T-cell (primary cell): ENCODE data around the gene SNRNP200. TPM values are rescaled to one million over a fixed set of nuclear protein-coding genes. Genes with fewer than 3 reads are reported as not detected.

Experiments
- ATAC-seq, 4 experiments: fragments of 200-7000 bp in 3 of 4; fragments of 150-1000 bp in 1 of 4; cut with Tn5 transposase; replicated peaks in 1 of 4; 1 replicate in 3 of 4; 2 replicates in 1 of 4; pipeline ENCODE4 v1.10.0; 2021; ENCODE audit warnings: moderate library complexity in 3 of 4, mild to moderate bottlenecking in 2 of 4, moderate number of reproducible peaks in 1 of 4
- CTCF ChIA-PET, 2 donors: fragments of 300-600 bp; sonication (Branson Sonifier 250); formaldehyde crosslinking; loops; one replicate each; lab custom pipeline; 2022; ENCODE audit warnings: antibody characterized with exemption in 2 of 2; lab: Charles Lee
- POLR2A ChIA-PET, 2 donors: fragments of 300-600 bp; sonication (Branson Sonifier 250); formaldehyde crosslinking; loops; one replicate each; lab custom pipeline; 2022; ENCODE audit warnings: antibody characterized with exemption in 2 of 2; lab: Charles Lee
- DNase-seq, 35 experiments: peaks; one replicate each; pipeline versions ENCODE4 v3.0.0 to v3.0.0-alpha.2; 2013 to 2023
- H3K27ac ChIP-seq: one replicate; pipeline ENCODE4 v1.5.1; 2013; ENCODE audit warnings: low read length
- H3K27me3 ChIP-seq, 2 experiments: replicated peaks in 1 of 2; 1 replicate in 1 of 2; 2 replicates in 1 of 2; pipeline versions ENCODE4 v1.6.1 to v1.7.0; 2013; ENCODE audit warnings: low read length in 1 of 2, mixed read lengths in 1 of 2; ENCODE audit not compliant: control insufficient read depth in 2 of 2, insufficient read depth in 2 of 2; ENCODE audit errors: extremely low read depth in 1 of 2
- H3K36me3 ChIP-seq, 2 donors: 1 replicate in 1 of 2; 2 replicates in 1 of 2; pipeline versions ENCODE4 v1.6.1 to v1.7.0; 2013; ENCODE audit warnings: low read length in 1 of 2; ENCODE audit not compliant: control insufficient read depth in 2 of 2, insufficient read depth in 1 of 2; ENCODE audit errors: extremely low read depth in 1 of 2
- H3K4me1 ChIP-seq, 2 experiments: 1 replicate in 1 of 2; 2 replicates in 1 of 2; pipeline versions ENCODE4 v1.6.1 to v1.7.0; 2013; ENCODE audit warnings: low read length in 2 of 2, mixed read lengths in 1 of 2; ENCODE audit not compliant: insufficient read depth in 2 of 2, control insufficient read depth in 1 of 2; ENCODE audit errors: extremely low read depth in 1 of 2
- H3K4me3 ChIP-seq, 2 donors: 1 replicate in 1 of 2; 2 replicates in 1 of 2; pipeline versions ENCODE4 v1.5.1 to v1.7.0; 2013; ENCODE audit warnings: mild to moderate bottlenecking in 2 of 2, low read length in 1 of 2, moderate library complexity in 1 of 2; ENCODE audit not compliant: control insufficient read depth in 1 of 2; ENCODE audit errors: extremely low read depth in 1 of 2
- H3K9me3 ChIP-seq: 2 replicates; pipeline ENCODE4 v1.7.0; 2013
- H3K27ac Mint-ChIP-seq, 2 donors: one replicate each; pipeline ENCODE4 v1.8.0; 2020 to 2021; ENCODE audit warnings: mild to moderate bottlenecking in 2 of 2, mixed read lengths in 2 of 2
- H3K27me3 Mint-ChIP-seq, 2 donors: one replicate each; pipeline ENCODE4 v1.8.0; 2021 to 2022; ENCODE audit warnings: mixed read lengths in 2 of 2
- H3K36me3 Mint-ChIP-seq: one replicate; pipeline ENCODE4 v1.8.0; 2021; ENCODE audit warnings: mixed read lengths
- H3K4me1 Mint-ChIP-seq, 3 donors: one replicate each; pipeline ENCODE4 v1.8.0; 2020 to 2022; ENCODE audit warnings: mixed read lengths in 3 of 3, mild to moderate bottlenecking in 1 of 3
- H3K4me3 Mint-ChIP-seq, 3 donors: one replicate each; pipeline ENCODE4 v1.8.0; 2020 to 2022; ENCODE audit warnings: mild to moderate bottlenecking in 3 of 3, mixed read lengths in 3 of 3, moderate library complexity in 3 of 3
- H3K9me3 Mint-ChIP-seq, 3 donors: one replicate each; pipeline ENCODE4 v1.8.0; 2020 to 2022; ENCODE audit warnings: mixed read lengths in 3 of 3
- WGBS: methylation state at CpG from one replicate; pipeline ENCODE4 v1.1.5; 2013; ENCODE audit warnings: missing lambda C conversion rate; ENCODE audit not compliant: insufficient coverage; 5-methylcytosine and 5-hydroxymethylcytosine counted together
- total RNA-seq, 35 experiments: library from RNA in 6 of 35; stranded (reverse) in 6 of 35; fragments of 120-200 nt in 1 of 35; gene quantifications; one replicate each; pipeline versions ENCODE4 v1.2.1 to v1.2.4 and lab custom pipeline; 2013 to 2026

The SNRNP200 gene
- total RNA-seq, 5 donors from 2014 or later (not counting 1 experiment from before 2014, with no cell fraction given) = 200 to 254 (median 203) TPM

DNA sequence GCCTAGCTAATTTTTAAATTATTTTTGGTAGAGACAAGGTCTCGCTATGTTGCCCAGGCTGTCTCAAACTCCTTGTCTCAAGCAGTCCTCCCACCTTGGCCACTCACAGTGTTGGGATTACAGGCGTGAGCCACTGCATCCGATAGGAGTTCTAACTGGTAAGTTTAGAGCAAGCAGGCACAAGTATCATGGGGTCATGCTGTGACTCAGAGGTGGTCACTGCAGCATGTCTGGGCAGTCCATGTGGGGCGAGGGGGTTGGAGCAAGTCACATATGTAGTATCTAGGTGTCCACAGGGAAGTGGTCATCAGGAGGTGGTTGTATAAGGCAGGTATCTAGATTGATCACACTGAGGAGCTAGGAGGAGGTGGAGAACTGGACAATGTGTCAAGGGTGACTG is 74.0 kb downstream of the SNRNP200 start:
- Mint-ChIP-seq H3K4me3 (no peak overlapping the region), H3K4me1 (peaks cover 0 to 2% (median 0%) of the 10 kb centered on the region in 3 donors), H3K27ac (no peak overlapping the region), H3K36me3 (peaks cover 3% of the 10 kb centered on the region), H3K9me3 (no peaks in the 10 kb centered on the region), H3K27me3 (no peaks in the 10 kb centered on the region)
- no peaks in the 10 kb centered on the region for H3K27me3 ChIP-seq
- no peak for DNase-seq
- ChIA-PET CTCF (no interaction called here), POLR2A (no interaction called here)
- no peaks in the 10 kb centered on the region for H3K4me1 ChIP-seq
- 95% methylated on average over 3 of the region's 4 CpGs for WGBS
- H3K27ac ChIP-seq = no peak overlapping the region
- ATAC-seq = no peak
- H3K4me3 ChIP-seq = no peak overlapping the region
- H3K36me3 ChIP-seq = no peaks in the 10 kb centered on the region
- H3K9me3 ChIP-seq = no peaks in the 10 kb centered on the region

DNA sequence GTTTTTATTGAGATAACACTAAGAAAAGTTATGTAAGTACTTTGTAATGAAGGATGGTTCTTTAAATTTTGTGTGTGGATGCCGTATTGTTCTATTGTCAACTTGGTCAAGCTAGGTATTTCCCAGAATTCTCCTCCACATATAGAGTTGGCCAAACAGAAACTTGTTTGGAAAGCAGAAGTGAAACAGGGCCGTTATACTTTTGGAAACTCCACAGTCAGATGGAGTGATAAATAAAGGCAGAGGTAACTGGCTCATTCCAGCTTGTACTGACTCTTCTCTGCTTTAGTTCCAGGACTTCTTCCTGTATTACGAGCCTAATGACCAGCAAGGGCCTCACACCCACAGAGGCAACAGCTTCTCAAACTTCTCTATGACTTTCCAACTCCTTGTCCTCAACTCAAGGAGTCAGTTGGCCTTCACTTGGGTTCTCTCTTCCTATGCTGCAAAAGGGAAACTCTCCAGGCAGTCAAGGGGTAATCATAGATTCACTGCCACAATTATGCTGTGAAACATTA is 80.3 kb downstream of the SNRNP200 start:
- H3K27me3 ChIP-seq = no peaks in the 10 kb centered on the region
- Mint-ChIP-seq H3K9me3 (no peaks in the 10 kb centered on the region), H3K27ac (peak overlapping the region in 1 of 2 donors; percentile 41), H3K36me3 (no peaks in the 10 kb centered on the region), H3K27me3 (no peaks in the 10 kb centered on the region), H3K4me1 (peaks cover 0 to 5% (median 4%) of the 10 kb centered on the region in 3 donors), H3K4me3 (no peak overlapping the region)
- no peaks in the 10 kb centered on the region for H3K9me3 ChIP-seq
- WGBS = 82% methylated on average over 1 of the region's 3 CpGs
- ChIA-PET POLR2A (no interaction called here), CTCF (no interaction called here)
- H3K36me3 ChIP-seq = peaks cover 0 to 4% of the 10 kb centered on the region in 2 donors
- DNase-seq = no peak
- no peak overlapping the region for H3K27ac ChIP-seq
- ATAC-seq = no peak
- no peak overlapping the region for H3K4me3 ChIP-seq
- H3K4me1 ChIP-seq = no peaks in the 10 kb centered on the region

Other genes starting within 250 kb of the SNRNP200 start
- gene ADRA2B, start 189.0 kb downstream of the SNRNP200 start, total RNA-seq = under 1 TPM; 0.13 to 0.77 (median 0.18) TPM
- gene ASTL, start 167.0 kb downstream of the SNRNP200 start, total RNA-seq = 10 to 100 TPM in 1 of 5 donors, 1 to 10 TPM in 4; 1.2 to 10.4 (median 1.4) TPM
- gene DUSP2, start 160.1 kb downstream of the SNRNP200 start, total RNA-seq = 100 to 1,000 TPM in 2 of 5 donors, 10 to 100 TPM in 3; 37.2 to 437 (median 54.0) TPM
- 10 to 100 TPM; 65.0 to 95.3 (median 84.4) TPM for gene STARD7, start 96.7 kb downstream of the SNRNP200 start, total RNA-seq
- gene TMEM127, start 39.5 kb downstream of the SNRNP200 start, total RNA-seq = 10 to 100 TPM; 31.2 to 43.0 (median 40.4) TPM
- 10 to 100 TPM; 65.2 to 87.0 (median 80.2) TPM for gene CIAO1, start 39.3 kb downstream of the SNRNP200 start, total RNA-seq
- gene ITPRIPL1, start 19.8 kb upstream of the SNRNP200 start, total RNA-seq = 10 to 100 TPM in 4 of 5 donors, 1 to 10 TPM in 1; 3.9 to 13.7 (median 12.7) TPM
- 1 to 10 TPM; 1.9 to 5.5 (median 4.0) TPM for gene NCAPH, start 30.2 kb upstream of the SNRNP200 start, total RNA-seq
- gene NEURL3, start 199.8 kb upstream of the SNRNP200 start, total RNA-seq = under 1 TPM in 1 of 5 donors, not detected in 4; 0.23 TPM
- 100 to 1,000 TPM; 105 to 140 (median 116) TPM for gene ARID5A, start 231.2 kb upstream of the SNRNP200 start, total RNA-seq